HEK293 (cell line): Measurements from ENCODE around the gene FPGS.

ENCODE experiments used
- CTCF ChIP-seq: fragments of 450-650 bp; formaldehyde crosslinking; IDR thresholded peaks from 2 replicates; pipeline ENCODE4 v1.5.1; 2016; ENCODE audit warnings: missing biosample characterization, missing genetic modification characterization
- KLF17 ChIP-seq: fragments of 450-650 bp; formaldehyde crosslinking; IDR thresholded peaks from 2 replicates; pipeline ENCODE4 v1.5.1; 2016; ENCODE audit warnings: missing biosample characterization, missing genetic modification characterization
- REST ChIP-seq: fragments of 450-650 bp; formaldehyde crosslinking; IDR thresholded peaks from 2 replicates; pipeline ENCODE4 v1.5.1; 2016; ENCODE audit warnings: missing biosample characterization, missing genetic modification characterization
- TCF7L2 ChIP-seq: IDR thresholded peaks from 2 replicates; pipeline ENCODE4 v1.6.1; 2011; ENCODE audit warnings: low read depth, mild to moderate bottlenecking, inconsistent platforms, low read length, moderate library complexity, borderline replicate concordance
- YY1 ChIP-seq: fragments of 450-650 bp; formaldehyde crosslinking; IDR thresholded peaks from 2 replicates; pipeline ENCODE4 v1.5.1; 2018; ENCODE audit warnings: missing biosample characterization, missing genetic modification characterization
- ZNF146 ChIP-seq: fragments of 450-650 bp; formaldehyde crosslinking; IDR thresholded peaks from 2 replicates; pipeline ENCODE4 v1.5.1; 2016; ENCODE audit warnings: missing biosample characterization, missing genetic modification characterization
- ZNF837 ChIP-seq: fragments of 450-650 bp; formaldehyde crosslinking; IDR thresholded peaks from 2 replicates; pipeline ENCODE4 v1.5.1; 2016; ENCODE audit warnings: missing biosample characterization, missing genetic modification characterization

GRCh38 chr9:127858041-127858512, 55.4 kb downstream of the FPGS start:
- TF ChIP-seq ZNF146 (tag by site-specific recombination): no peak
- no peak for TF ChIP-seq TCF7L2
- no peak for TF ChIP-seq CTCF (tag by site-specific recombination)
- TF ChIP-seq YY1 (tag by site-specific recombination): no peak
- TF ChIP-seq ZNF837 (tag by site-specific recombination): no peak
- no peak for TF ChIP-seq KLF17 (tag by site-specific recombination)
- TF ChIP-seq REST (tag by site-specific recombination): no peak
